Activated CD8-positive, alpha-beta memory T cell treated with anti-CD3 and anti-CD28 coated beads for 1 hour (primary cell): ENCODE results near the gene ODR4.
"Not testable (repeated sequence)": the region's sequence is repeated elsewhere in the genome, so short reads cannot be mapped to it uniquely, and the experiment has no call there.

Experiments
- DNase-seq, 2 donors: peaks; one replicate each; pipeline ENCODE4 v3.0.0-alpha.2; 2020; ENCODE audit warnings: low read depth in 1 of 2; ENCODE audit errors: extremely low read depth in 1 of 2

ODR4 gene

GRCh38 chr1:186420923-186421322, 45.3 kb downstream of the ODR4 start:
- no peak for DNase-seq

DNA sequence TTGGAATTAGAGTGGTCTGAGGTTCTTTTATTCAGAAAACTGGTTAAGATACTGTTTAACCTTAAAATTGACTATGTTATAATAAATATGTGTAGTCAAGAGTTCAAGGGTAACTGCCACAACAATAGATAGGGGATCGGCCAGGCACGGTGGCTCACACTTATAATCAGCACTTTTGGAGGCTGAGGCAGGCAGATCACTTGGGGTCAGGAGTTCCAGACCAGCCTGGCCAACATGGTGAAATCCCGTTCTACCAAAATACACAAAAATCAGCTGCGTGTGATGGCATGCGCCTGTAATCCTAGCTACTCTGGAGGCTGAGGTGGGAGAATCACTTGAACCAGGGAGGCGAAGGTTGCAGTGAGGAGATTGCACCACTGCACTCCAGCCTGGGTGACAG, 45.8 kb downstream of the ODR4 start:
- no peak for DNase-seq

DNA sequence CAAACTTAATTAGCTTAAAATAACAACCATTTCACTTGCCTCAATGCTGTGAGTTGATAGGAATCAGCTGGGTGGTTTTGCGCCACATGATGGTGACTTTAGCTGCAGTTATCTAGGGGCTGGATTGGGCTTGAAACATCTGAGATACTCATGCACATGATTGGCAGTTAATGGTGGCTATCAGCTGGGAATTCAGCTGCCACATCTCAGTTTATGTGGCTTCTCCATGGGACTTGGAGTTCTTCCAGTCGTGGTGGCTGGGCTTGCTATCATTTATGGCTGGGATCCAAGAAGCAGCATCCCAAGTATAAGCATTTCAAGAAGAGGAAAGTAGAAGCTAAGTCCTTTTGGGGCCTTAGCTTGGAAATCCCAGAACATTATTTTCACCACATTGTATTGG, 48.9 kb downstream of the ODR4 start:
- no peak for DNase-seq

GRCh38 chr1:186426118-186426517, 50.5 kb downstream of the ODR4 start:
- no peak for DNase-seq

- DNase-seq: no peak
Observed at GRCh38 chr1:186429017-186429416, 53.4 kb downstream of the ODR4 start.

- DNase-seq: no peak
Observed at GRCh38 chr1:186435336-186435735, 59.7 kb downstream of the ODR4 start.

DNA sequence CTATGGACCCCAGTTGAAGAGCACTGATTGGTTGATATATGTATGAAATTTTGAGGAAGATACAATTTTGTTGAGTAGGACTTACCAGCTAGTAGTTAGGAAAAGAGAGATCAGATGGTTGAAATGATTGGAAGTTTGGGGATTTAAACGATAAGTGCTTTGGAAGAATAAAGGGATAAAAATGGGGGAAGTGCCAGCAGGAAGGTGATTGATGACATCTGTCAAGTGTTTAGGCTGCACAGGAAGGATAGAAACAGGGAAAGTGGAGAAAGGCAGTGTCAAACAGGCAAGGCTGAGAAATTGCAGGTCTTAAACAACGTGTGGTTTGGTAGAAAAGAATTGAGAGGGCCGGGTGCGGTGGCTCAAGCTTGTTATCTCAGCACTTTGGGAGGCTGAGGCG, 62.9 kb downstream of the ODR4 start:
- DNase-seq: no peak

GRCh38 chr1:186440584-186440983, 64.9 kb downstream of the ODR4 start:
- no peak for DNase-seq

DNA sequence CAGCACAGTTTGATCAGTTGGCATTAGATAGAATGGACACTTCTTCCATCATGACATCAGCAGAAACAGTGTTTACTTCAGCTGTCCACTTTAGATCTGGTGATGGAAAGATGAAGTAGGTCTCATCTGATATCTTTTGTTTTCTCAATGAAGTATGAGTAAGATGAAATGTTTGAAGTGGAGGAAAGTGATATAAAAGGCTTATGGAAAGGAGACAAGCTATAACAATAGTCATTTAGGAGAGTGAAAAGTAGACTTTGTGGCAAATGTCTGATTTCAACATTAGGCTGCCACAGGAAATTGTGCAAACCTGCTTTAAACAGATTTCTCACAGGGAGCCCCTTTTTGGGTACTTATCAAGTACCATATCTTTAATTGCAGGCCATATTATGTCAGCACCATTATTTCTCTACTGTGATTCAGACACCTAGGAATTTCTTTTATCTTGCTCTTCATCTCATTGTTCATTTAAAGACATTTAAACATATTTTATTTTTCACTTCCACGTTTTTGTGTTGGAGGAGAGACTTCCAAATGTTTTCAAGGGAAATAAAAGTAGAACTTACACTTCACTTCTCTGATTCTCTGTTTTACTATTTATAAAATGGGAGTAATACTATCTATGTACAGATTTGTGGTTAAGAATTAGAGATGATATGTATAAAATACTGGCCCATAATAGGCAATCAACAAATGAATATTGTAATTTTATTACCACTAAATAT, 67.2 kb downstream of the ODR4 start:
- DNase-seq: no peak

- no peak for DNase-seq
Observed at GRCh38 chr1:186443638-186444037, 68.0 kb downstream of the ODR4 start.

DNA sequence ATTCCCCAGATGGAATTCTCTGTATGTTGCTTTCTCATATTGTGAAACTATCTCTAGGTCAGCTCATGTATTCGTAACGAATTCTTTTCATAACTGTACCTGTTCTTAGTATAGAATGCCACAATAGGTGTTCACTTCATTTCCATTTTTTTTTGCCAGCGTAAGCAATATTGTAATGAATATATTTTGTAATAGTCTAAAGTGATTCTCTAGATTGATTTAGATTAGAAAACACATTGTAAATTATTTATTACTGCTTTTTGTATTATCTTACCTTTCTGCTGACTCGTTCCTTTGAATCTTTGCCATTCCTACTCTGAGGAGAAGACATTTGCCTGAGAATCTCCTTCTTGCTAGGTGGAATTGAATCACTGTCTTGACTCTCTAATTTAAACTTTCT, 70.5 kb downstream of the ODR4 start:
- DNase-seq: no peak

DNA sequence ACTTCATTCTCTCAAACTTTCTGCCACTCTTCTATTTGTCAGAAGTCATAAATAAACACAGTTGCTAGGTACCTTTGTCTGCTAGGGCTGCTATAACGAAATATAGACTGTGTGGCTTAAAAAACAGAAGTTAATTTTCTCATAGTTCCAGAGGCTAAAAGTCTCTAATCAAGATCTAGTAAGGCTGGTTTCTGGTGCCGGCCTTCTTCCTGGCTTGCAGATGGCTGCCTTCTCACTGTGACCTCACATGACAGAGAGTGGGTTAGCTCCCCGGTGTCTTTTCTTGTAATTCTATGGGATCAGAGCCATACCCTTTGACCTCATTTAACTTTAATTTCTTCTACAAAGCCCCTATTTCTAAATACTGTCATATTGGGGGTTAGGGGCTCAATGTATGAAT, 79.3 kb downstream of the ODR4 start:
- no peak for DNase-seq

DNA sequence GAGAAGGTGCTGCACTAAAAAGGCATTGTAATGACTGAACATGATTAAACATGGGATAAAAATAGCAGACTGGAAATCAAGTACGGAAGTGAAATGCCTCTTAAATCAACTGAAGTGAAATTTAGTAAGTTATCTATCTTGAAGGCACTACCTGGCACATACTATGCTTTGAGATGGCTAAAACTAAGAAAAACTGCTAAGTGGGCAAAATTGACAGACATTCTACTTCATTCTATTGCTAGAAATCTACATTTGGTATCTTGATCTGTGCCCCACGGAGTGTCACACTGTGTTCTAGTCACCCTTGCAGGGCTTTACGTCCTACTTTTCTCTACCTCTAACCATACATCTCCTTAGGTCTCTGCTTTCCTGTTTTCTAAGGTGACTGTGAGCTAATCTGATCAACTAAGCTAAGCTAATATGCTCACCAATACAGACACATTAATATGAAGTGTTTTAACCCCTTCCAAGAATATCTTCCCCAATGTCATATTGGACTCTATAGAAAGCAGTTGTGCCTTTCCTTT, 81.2 kb downstream of the ODR4 start:
- no peak for DNase-seq

DNA sequence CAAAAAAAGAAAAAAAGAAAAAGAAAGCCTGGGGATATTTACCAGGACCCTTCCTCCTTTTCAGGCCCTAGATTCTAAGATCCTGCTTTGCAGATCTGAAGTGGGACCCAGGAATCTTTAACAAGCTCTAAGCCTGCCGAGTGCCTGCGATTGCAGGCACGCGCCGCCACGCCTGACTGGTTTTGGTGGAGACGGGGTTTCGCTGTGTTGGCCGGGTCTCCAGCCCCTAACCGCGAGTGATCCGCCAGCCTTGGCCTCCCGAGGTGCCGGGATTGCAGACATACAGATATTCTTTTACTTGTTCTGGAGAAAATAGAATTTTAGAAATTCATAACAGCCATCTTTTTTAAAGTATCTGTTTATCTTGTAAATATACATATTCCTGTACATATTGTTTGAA, 83.5 kb downstream of the ODR4 start:
- DNase-seq: not testable (repeated sequence)

DNA sequence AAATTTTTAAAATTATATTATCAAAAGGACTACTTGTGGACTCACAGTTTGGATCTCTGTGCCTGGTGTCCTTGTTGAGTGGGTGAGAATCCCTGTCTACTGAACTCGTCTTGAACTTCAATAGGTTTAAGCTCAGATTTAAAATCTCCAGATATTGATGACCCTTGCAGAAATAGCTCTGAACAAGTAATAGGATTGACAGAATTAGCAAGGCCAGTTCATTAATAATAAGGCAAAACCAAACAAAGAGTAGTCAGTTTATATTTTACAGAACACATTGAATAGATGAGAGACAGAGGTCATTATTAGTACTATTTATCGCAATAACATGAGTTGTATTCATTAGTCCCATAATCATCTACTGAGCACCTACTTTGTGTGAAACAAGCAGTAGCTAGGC, 85.4 kb downstream of the ODR4 start, which contains the start of gene PDC:
Gene PDC (minus strand): TSS at position 101 of the 400 bp plus-strand sequence. CDS start 11,655 bp downstream, outside the sequence.
- DNase-seq: no peak

- DNase-seq: no peak
Observed at GRCh38 chr1:186463511-186463910, 87.9 kb downstream of the ODR4 start.

GRCh38 chr1:186463926-186464325, 88.3 kb downstream of the ODR4 start:
- DNase-seq: no peak

GRCh38 chr1:186465491-186465890, 89.9 kb downstream of the ODR4 start:
- not testable (repeated sequence) for DNase-seq

DNA sequence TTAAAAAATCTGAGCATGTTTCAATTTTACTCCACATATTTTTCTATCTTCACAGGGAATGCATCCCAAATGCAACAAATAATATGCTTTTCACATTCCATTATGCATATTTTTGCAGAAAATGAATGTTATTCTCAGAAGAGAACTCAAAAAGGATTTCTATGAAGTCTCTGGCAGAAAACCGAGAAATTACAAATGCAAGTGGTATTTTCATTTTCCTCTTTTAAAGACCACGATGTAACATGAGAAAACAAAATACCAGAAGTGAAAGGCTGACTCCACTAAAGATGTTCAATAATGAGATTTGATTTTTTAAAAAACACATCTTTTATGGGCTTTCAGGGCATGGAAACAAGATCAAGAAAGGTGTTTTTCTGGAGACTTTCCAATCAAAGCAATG, 90.3 kb downstream of the ODR4 start:
- DNase-seq: no peak
